Spinal cord (tissue), 10 donors: Measurements from ENCODE around the gene GRIA2. TPM values are rescaled to one million over a fixed set of nuclear protein-coding genes. Genes with fewer than 3 reads are reported as not detected.

Experiments used
- DNase-seq, 6 donors: peaks; one replicate each; pipeline versions ENCODE4 v3.0.0 to v3.0.0-alpha.2; 2013 to 2015; ENCODE audit warnings: low spot score in 6 of 6, low read depth in 4 of 6
- H3K27ac ChIP-seq: one replicate; pipeline ENCODE4 v1.5.1; 2013; ENCODE audit warnings: low read depth, low read length, control low read depth
- H3K27me3 ChIP-seq: one replicate; pipeline ENCODE4 v1.6.1; 2013; ENCODE audit warnings: low read length; ENCODE audit not compliant: control insufficient read depth, insufficient read depth
- H3K36me3 ChIP-seq: one replicate; pipeline ENCODE4 v1.6.1; 2013; ENCODE audit warnings: low read length; ENCODE audit not compliant: control insufficient read depth, insufficient read depth
- H3K4me1 ChIP-seq: one replicate; pipeline ENCODE4 v1.6.1; 2013; ENCODE audit warnings: low read length; ENCODE audit not compliant: control insufficient read depth, insufficient read depth
- H3K4me3 ChIP-seq: one replicate; pipeline ENCODE4 v1.5.1; 2013; ENCODE audit warnings: low read depth, low read length, control low read depth
- H3K9me3 ChIP-seq: one replicate; pipeline ENCODE4 v1.6.1; 2013; ENCODE audit warnings: low read length; ENCODE audit not compliant: control insufficient read depth, insufficient read depth
- WGBS: methylation state at CpG from one replicate; pipeline ENCODE4 v1.1.5; 2013; ENCODE audit warnings: missing lambda C conversion rate; ENCODE audit not compliant: insufficient coverage; 5-methylcytosine and 5-hydroxymethylcytosine counted together
- polyA plus RNA-seq, 2 donors: library from polyadenylated mRNA; unstranded; fragments of 120-200 nt; gene quantifications; one replicate each; pipeline ENCODE4 v1.2.1, GENCODE V29; 2013; ENCODE audit not compliant: insufficient read length in 2 of 2
- small RNA-seq: library from RNA; depleted of rRNA; stranded (forward); fragments of <200 nt; gene quantifications from one replicate; pipeline ENCODE3, GENCODE V24; 2014; ENCODE audit warnings: low replicate concordance
- total RNA-seq, 2 donors: library from RNA; depleted of rRNA in 1 of 2; stranded (reverse); fragments of 120-200 nt in 1 of 2; fragments of >200 nt in 1 of 2; gene quantifications; one replicate each; pipeline versions ENCODE4 v1.2.3 to v1.2.4, GENCODE V29; 2013 to 2014
- donor health status: healthy.

Gene GRIA2
- total and polyA plus RNA-seq, 4 donors = 85.8 to 263 (median 193) TPM

DNA sequence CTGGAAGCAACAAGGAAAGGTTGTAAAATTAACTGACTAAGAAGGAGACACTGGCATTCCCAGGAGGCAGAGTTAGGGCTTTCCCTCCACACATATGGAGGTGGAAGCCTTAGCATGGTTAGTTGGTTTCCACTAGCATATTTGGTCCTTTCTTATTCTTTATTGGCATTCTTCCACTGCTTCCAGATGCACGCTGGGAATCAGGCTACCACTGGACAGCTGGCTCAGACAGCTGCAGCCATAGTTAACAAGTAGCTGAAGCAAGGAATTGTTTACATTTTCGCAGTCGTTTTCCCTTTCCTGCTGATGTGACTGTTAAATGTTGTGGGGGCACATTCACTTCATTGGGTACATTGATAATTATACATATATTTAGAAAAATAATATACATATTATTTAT is 169.2 kb downstream of the GRIA2 start:
- Histone ChIP-seq H3K4me3 (no peak overlapping the region), H3K4me1 (no peaks in the 10 kb centered on the region), H3K36me3 (no peaks in the 10 kb centered on the region), H3K27me3 (no peaks in the 10 kb centered on the region), H3K9me3 (no peaks in the 10 kb centered on the region), H3K27ac (no peak overlapping the region)
- WGBS = 80% methylated on average over 1 of the region's 3 CpGs
- peak in 5 of 6 donors; percentile 10 to 74 (median 26) for DNase-seq

GRCh38 chr4:157405070-157405469 is 184.5 kb downstream of the GRIA2 start:
- no peak overlapping the region for H3K4me3 ChIP-seq
- DNase-seq = no peak
- no peaks in the 10 kb centered on the region for H3K4me1 ChIP-seq
- H3K9me3 ChIP-seq = peaks cover 2% of the 10 kb centered on the region
- H3K27me3 ChIP-seq = no peaks in the 10 kb centered on the region
- H3K27ac ChIP-seq = no peak overlapping the region
- no peaks in the 10 kb centered on the region for H3K36me3 ChIP-seq

Small RNAs within 50 kb of the gene (small RNA-seq; reads per million reads assigned to genes)
- gene RNU6-582P = not detected

Other genes with a start within 250 kb of the GRIA2 start
- 10 to 100 TPM; 22.3 to 23.1 TPM for gene PDGFC, start 248.9 kb upstream of the GRIA2 start, total RNA-seq
- 10 to 100 TPM; 16.6 to 24.5 TPM for gene PDGFC, start 248.9 kb upstream of the GRIA2 start, polyA plus RNA-seq
- 10 to 100 TPM; 20.8 to 70.1 TPM for gene GLRB, start 144.6 kb upstream of the GRIA2 start, total RNA-seq
- 10 to 100 TPM; 35.6 to 48.4 TPM for gene GLRB, start 144.6 kb upstream of the GRIA2 start, polyA plus RNA-seq